IMR-90 (cell line): ENCODE measurements around the gene IL12RB1. TPM values are rescaled to one million over a fixed set of nuclear protein-coding genes. Genes with fewer than 3 reads are reported as not detected.

ENCODE experiments used
- ATAC-seq: fragments of 200-7000 bp; cut with Tn5 transposase; 2 replicates; pipeline ENCODE4 v1.9.1; 2020; ENCODE audit warnings: low read depth, mild to moderate bottlenecking, moderate library complexity
- BruUV-seq: library from RNA; stranded (reverse); fragments of 400-500 nt; replicated peaks from 2 replicates; lab custom pipeline; 2021; lab: Mats Ljungman, UMichigan
- CTCF ChIA-PET: fragments of 300-600 bp; formaldehyde crosslinking; extraction: SDS; loops from one replicate; lab custom pipeline; 2021; ENCODE audit warnings: antibody characterized with exemption; lab: Yijun Ruan, JAX
- POLR2A ChIA-PET: fragments of 300-600 bp; sonication (Branson Sonifier 250); formaldehyde crosslinking; loops from one replicate; lab custom pipeline; 2022; ENCODE audit warnings: antibody characterized with exemption; ENCODE audit not compliant: unreplicated experiment; lab: Charles Lee
- DNase-seq: peaks from one replicate; pipeline ENCODE4 v3.0.0; 2013
- H2AFZ ChIP-seq: replicated peaks from 2 replicates; pipeline ENCODE3; 2013; ENCODE audit warnings: low read length, mild to moderate bottlenecking; ENCODE audit not compliant: poor library complexity
- H2AK5ac ChIP-seq: 2 replicates; pipeline ENCODE4 v1.6.1; 2013; ENCODE audit warnings: low read depth, low read length, inconsistent platforms
- H2AK9ac ChIP-seq: replicated peaks from 2 replicates; pipeline ENCODE3; 2013; ENCODE audit warnings: mild to moderate bottlenecking, low read depth, low read length, moderate library complexity; ENCODE audit not compliant: poor library complexity
- H2BK120ac ChIP-seq: 2 replicates; pipeline ENCODE4 v1.6.1; 2013; ENCODE audit warnings: low read depth, low read length, inconsistent platforms
- H2BK15ac ChIP-seq: 3 replicates; pipeline ENCODE4 v1.6.1; 2013; ENCODE audit warnings: low read depth, low read length, inconsistent platforms
- H2BK20ac ChIP-seq: 2 replicates; pipeline ENCODE4 v1.6.1; 2013; ENCODE audit warnings: low read depth, mild to moderate bottlenecking, inconsistent platforms, low read length, moderate library complexity
- H2BK5ac ChIP-seq: 2 replicates; pipeline ENCODE4 v1.6.1; 2013; ENCODE audit warnings: mild to moderate bottlenecking, low read depth, low read length, inconsistent platforms; ENCODE audit not compliant: poor library complexity, severe bottlenecking
- H3K14ac ChIP-seq: replicated peaks from 2 replicates; pipeline ENCODE4 v1.6.1; 2013; ENCODE audit warnings: low read depth, low read length, inconsistent platforms
- H3K18ac ChIP-seq: 2 replicates; pipeline ENCODE4 v1.6.1; 2013; ENCODE audit warnings: low read depth, low read length, control low read depth
- H3K23ac ChIP-seq: 2 replicates; pipeline ENCODE4 v1.6.1; 2013; ENCODE audit warnings: low read depth, low read length, inconsistent platforms
- H3K27ac ChIP-seq: 2 replicates; pipeline ENCODE4 v1.5.1; 2013; ENCODE audit warnings: mild to moderate bottlenecking, control low read depth, low read length; ENCODE audit not compliant: insufficient read depth
- H3K27me3 ChIP-seq: 2 replicates; pipeline ENCODE4 v1.6.1; 2013; ENCODE audit warnings: low read length; ENCODE audit not compliant: control insufficient read depth, insufficient read depth
- H3K36me3 ChIP-seq: 2 replicates; pipeline ENCODE4 v1.6.1; 2013; ENCODE audit warnings: low read length, mixed read lengths; ENCODE audit not compliant: control insufficient read depth, insufficient read depth
- H3K4ac ChIP-seq: 2 replicates; pipeline ENCODE4 v1.6.1; 2013; ENCODE audit warnings: low read depth, low read length, inconsistent platforms
- H3K4me1 ChIP-seq: 2 replicates; pipeline ENCODE4 v1.6.1; 2013; ENCODE audit warnings: low read length, mixed read lengths; ENCODE audit not compliant: control insufficient read depth, insufficient read depth
- H3K4me2 ChIP-seq: 2 replicates; pipeline ENCODE4 v1.6.1; 2013; ENCODE audit warnings: low read depth, mild to moderate bottlenecking, control low read depth, low read length, moderate library complexity
- H3K4me3 ChIP-seq: 2 replicates; pipeline ENCODE4 v1.5.1; 2013; ENCODE audit warnings: low read depth, mild to moderate bottlenecking, control low read depth, low read length, moderate library complexity; ENCODE audit not compliant: insufficient read depth
- H3K56ac ChIP-seq: 2 replicates; pipeline ENCODE4 v1.6.1; 2013; ENCODE audit warnings: low read length, inconsistent platforms; ENCODE audit not compliant: insufficient read depth; ENCODE audit errors: extremely low read depth
- H3K79me1 ChIP-seq, 2 experiments: 2 replicates each; pipeline ENCODE4 v1.6.1; 2013; ENCODE audit warnings: low read length in 2 of 2, inconsistent platforms in 1 of 2, low read depth in 1 of 2
- H3K9ac ChIP-seq: 2 replicates; pipeline ENCODE4 v1.6.1; 2013; ENCODE audit warnings: low read depth, low read length, control low read depth
- H3K9me1 ChIP-seq: 2 replicates; pipeline ENCODE4 v1.6.1; 2013; ENCODE audit warnings: low read length, inconsistent platforms; ENCODE audit not compliant: insufficient read depth
- H3K9me3 ChIP-seq: 2 replicates; pipeline ENCODE4 v1.6.1; 2013; ENCODE audit warnings: low read length; ENCODE audit not compliant: control insufficient read depth, insufficient read depth
- H4K20me1 ChIP-seq: 2 replicates; pipeline ENCODE4 v1.6.1; 2013; ENCODE audit warnings: low read length, inconsistent platforms; ENCODE audit not compliant: insufficient read depth
- H4K5ac ChIP-seq: 2 replicates; pipeline ENCODE4 v1.6.1; 2013; ENCODE audit warnings: mild to moderate bottlenecking, low read depth, low read length, control low read depth
- H4K8ac ChIP-seq, 2 experiments: 2 replicates each; pipeline ENCODE4 v1.6.1; 2013; ENCODE audit warnings: low read depth in 2 of 2, low read length in 2 of 2, control low read depth in 1 of 2, inconsistent platforms in 1 of 2
- H4K91ac ChIP-seq: 2 replicates; pipeline ENCODE4 v1.6.1; 2013; ENCODE audit warnings: low read depth, low read length, inconsistent platforms; ENCODE audit not compliant: insufficient read depth
- BHLHE40 ChIP-seq: fragments of 150-350 bp; IDR thresholded peaks from 2 replicates; pipeline ENCODE4 v1.6.1; 2016; ENCODE audit warnings: mild to moderate bottlenecking, low read depth, low read length
- CEBPB ChIP-seq: IDR thresholded peaks from 2 replicates; pipeline ENCODE4 v1.6.1; 2012; ENCODE audit warnings: low read depth, low read length, improper control_type of control experiment
- CHD1 ChIP-seq: IDR thresholded peaks from 2 replicates; pipeline ENCODE4 v1.6.1; 2012; ENCODE audit warnings: low read depth, low read length, improper control_type of control experiment
- FOS ChIP-seq: fragments of 150-350 bp; IDR thresholded peaks from 2 replicates; pipeline ENCODE4 v1.6.1; 2016; ENCODE audit warnings: low read depth, low read length
- MAFK ChIP-seq: IDR thresholded peaks from 2 replicates; pipeline ENCODE4 v1.6.1; 2012; ENCODE audit warnings: low read depth, low read length, improper control_type of control experiment
- MAZ ChIP-seq: IDR thresholded peaks from 2 replicates; pipeline ENCODE4 v1.6.1; 2012; ENCODE audit warnings: low read depth, mild to moderate bottlenecking, low read length, improper control_type of control experiment, moderate library complexity, borderline replicate concordance
- MXI1 ChIP-seq: IDR thresholded peaks from 2 replicates; pipeline ENCODE4 v1.6.1; 2012; ENCODE audit warnings: low read depth, mild to moderate bottlenecking, low read length, moderate library complexity, borderline replicate concordance
- NFE2L2 ChIP-seq: fragments of 150-350 bp; IDR thresholded peaks from 2 replicates; pipeline ENCODE4 v1.6.1; 2016; ENCODE audit warnings: low read depth, mild to moderate bottlenecking, low read length
- POLR2A ChIP-seq: IDR thresholded peaks from 2 replicates; pipeline ENCODE4 v1.6.1; 2012; ENCODE audit warnings: mild to moderate bottlenecking, low read depth, low read length
- RAD21 ChIP-seq: IDR thresholded peaks from 2 replicates; pipeline ENCODE4 v1.6.1; 2012; ENCODE audit warnings: low read length, improper control_type of control experiment
- RCOR1 ChIP-seq: IDR thresholded peaks from 2 replicates; pipeline ENCODE4 v1.6.1; 2012; ENCODE audit warnings: mild to moderate bottlenecking, low read length, improper control_type of control experiment; ENCODE audit not compliant: insufficient replicate concordance
- RFX5 ChIP-seq: IDR thresholded peaks from 2 replicates; pipeline ENCODE4 v1.8.0; 2012; ENCODE audit warnings: low read depth, mild to moderate bottlenecking, low read length, moderate library complexity
- SMC3 ChIP-seq: fragments of 150-350 bp; IDR thresholded peaks from 2 replicates; pipeline ENCODE4 v1.6.1; 2016; ENCODE audit warnings: low read depth, mild to moderate bottlenecking, antibody characterized with exemption, low read length, moderate library complexity
- WGBS, 2 experiments: methylation state at CpG; one replicate each; pipeline versions ENCODE4 v1.1.5 to v1.1.7; 2013; ENCODE audit warnings: missing lambda C conversion rate in 2 of 2; ENCODE audit not compliant: insufficient read length in 1 of 2; ENCODE audit errors: extremely low coverage in 2 of 2; 5-methylcytosine and 5-hydroxymethylcytosine counted together
- dilution Hi-C: fragments of 300-500 bp; cut with HindIII; formaldehyde crosslinking; loops from one replicate; pipeline ENCODE4 v1.14.3; 2018; ENCODE audit warnings: low sequenced_read_pairs; ENCODE audit not compliant: unreplicated experiment
- in situ Hi-C: fragments of 300-500 bp; cut with MboI; formaldehyde crosslinking; loops from 3 replicates; pipeline ENCODE4 v1.14.3; 2019; ENCODE audit warnings: low sequenced_read_pairs, inconsistent platforms, mixed read lengths
- intact Hi-C: fragments of 100-400 bp; cut with micrococcal nuclease; formaldehyde crosslinking; loops from 2 replicates; pipeline ENCODE4 v1.10.0; 2022
- polyA plus RNA-seq, 3 experiments: library from polyadenylated mRNA; depleted of rRNA; stranded (reverse); fragments of >200 nt; gene quantifications; 2 replicates each; pipeline ENCODE4 v1.2.3, GENCODE V29; 2012; ENCODE audit warnings: low replicate concordance in 1 of 3
- total RNA-seq: library from RNA; depleted of rRNA; stranded (reverse); fragments of >200 nt; gene quantifications from 2 replicates; pipeline ENCODE4 v1.2.3, GENCODE V29; 2012
- TF ChIP-seq, protein P1 (sequence below): fragments of 150-350 bp; IDR thresholded peaks from 2 replicates; pipeline ENCODE4 v1.6.1; 2016; ENCODE audit warnings: low read depth, mild to moderate bottlenecking, low read length, moderate library complexity, borderline replicate concordance
- TF ChIP-seq, protein P2 (sequence below): conservative IDR thresholded peaks from 2 replicates; pipeline ENCODE4 v1.5.1; 2012; ENCODE audit warnings: mild to moderate bottlenecking, low read depth, low read length, improper control_type of control experiment
- TF ChIP-seq, protein P3 (sequence below): fragments of 150-350 bp; IDR thresholded peaks from 2 replicates; pipeline ENCODE4 v1.6.1; 2017; ENCODE audit warnings: mild to moderate bottlenecking, antibody characterized with exemption, low read length, low read depth

IL12RB1 gene
- total and polyA plus RNA-seq, 2 of the 4 experiments (the other 2 are of a cell fraction) = not detected

DNA sequence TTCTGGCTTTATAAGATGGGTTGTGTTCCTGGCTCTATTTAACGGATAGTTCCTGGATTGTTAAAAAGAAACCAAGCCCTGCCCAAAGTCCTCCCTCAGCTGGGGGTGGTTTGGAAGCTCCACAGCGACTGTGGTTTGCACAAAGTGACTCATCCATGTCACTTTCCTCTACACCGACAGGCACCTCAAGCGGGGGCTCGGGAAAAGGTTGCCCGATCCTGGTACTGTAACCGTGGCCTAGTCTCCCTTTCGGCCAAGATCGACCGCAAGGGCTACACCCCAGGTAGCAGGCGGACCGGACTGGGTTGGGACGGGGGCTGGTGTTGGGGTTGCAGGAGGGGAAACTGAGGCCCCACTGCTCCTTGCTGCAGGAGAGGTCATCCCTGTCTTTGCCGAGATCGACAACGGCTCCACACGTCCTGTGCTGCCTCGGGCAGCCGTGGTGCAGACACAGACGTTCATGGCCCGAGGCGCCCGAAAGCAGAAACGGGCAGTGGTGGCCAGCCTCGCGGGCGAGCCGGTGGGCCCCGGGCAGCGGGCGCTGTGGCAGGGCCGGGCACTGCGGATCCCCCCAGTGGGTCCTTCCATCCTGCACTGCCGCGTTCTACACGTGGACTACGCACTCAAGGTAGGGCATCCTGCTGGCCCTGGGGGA is 77.2 kb downstream of the IL12RB1 start:
- no peak overlapping the region for H3K14ac ChIP-seq
- no peak overlapping the region for H4K5ac ChIP-seq
- H2BK15ac ChIP-seq = no peak overlapping the region
- ChIA-PET CTCF (no interaction called here), POLR2A (no interaction called here)
- H2BK20ac ChIP-seq = no peak overlapping the region
- in situ Hi-C loops = no loop called here
- no peak overlapping the region for H3K9ac ChIP-seq
- BruUV-seq = no TSS peak
- H2BK120ac ChIP-seq = no peak overlapping the region
- H3K56ac ChIP-seq = no peak overlapping the region
- 92% methylated on average over 16 of the region's 37 CpGs; no CpG with 5 or more reads in 1 of the 2 experiments for WGBS, 2 experiments
- no peak overlapping the region for H4K91ac ChIP-seq
- no peak for TF ChIP-seq MAFK
- no peak for TF ChIP-seq CHD1
- TF ChIP-seq BHLHE40 = no peak
- no peak for TF ChIP-seq MAZ
- no peak for TF ChIP-seq SMC3
- no peak for TF ChIP-seq FOS
- TF ChIP-seq CEBPB = no peak
- no peak for TF ChIP-seq POLR2A
- TF ChIP-seq, protein P1, sequence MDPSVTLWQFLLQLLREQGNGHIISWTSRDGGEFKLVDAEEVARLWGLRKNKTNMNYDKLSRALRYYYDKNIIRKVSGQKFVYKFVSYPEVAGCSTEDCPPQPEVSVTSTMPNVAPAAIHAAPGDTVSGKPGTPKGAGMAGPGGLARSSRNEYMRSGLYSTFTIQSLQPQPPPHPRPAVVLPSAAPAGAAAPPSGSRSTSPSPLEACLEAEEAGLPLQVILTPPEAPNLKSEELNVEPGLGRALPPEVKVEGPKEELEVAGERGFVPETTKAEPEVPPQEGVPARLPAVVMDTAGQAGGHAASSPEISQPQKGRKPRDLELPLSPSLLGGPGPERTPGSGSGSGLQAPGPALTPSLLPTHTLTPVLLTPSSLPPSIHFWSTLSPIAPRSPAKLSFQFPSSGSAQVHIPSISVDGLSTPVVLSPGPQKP = no peak
- TF ChIP-seq RFX5 = no peak
- TF ChIP-seq NFE2L2 = no peak
- TF ChIP-seq RCOR1 = no peak
- no peak for TF ChIP-seq MXI1
- TF ChIP-seq, protein P2, sequence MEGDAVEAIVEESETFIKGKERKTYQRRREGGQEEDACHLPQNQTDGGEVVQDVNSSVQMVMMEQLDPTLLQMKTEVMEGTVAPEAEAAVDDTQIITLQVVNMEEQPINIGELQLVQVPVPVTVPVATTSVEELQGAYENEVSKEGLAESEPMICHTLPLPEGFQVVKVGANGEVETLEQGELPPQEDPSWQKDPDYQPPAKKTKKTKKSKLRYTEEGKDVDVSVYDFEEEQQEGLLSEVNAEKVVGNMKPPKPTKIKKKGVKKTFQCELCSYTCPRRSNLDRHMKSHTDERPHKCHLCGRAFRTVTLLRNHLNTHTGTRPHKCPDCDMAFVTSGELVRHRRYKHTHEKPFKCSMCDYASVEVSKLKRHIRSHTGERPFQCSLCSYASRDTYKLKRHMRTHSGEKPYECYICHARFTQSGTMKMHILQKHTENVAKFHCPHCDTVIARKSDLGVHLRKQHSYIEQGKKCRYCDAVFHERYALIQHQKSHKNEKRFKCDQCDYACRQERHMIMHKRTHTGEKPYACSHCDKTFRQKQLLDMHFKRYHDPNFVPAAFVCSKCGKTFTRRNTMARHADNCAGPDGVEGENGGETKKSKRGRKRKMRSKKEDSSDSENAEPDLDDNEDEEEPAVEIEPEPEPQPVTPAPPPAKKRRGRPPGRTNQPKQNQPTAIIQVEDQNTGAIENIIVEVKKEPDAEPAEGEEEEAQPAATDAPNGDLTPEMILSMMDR = no peak
- TF ChIP-seq, protein P3, sequence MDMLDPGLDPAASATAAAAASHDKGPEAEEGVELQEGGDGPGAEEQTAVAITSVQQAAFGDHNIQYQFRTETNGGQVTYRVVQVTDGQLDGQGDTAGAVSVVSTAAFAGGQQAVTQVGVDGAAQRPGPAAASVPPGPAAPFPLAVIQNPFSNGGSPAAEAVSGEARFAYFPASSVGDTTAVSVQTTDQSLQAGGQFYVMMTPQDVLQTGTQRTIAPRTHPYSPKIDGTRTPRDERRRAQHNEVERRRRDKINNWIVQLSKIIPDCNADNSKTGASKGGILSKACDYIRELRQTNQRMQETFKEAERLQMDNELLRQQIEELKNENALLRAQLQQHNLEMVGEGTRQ = no peak
- TF ChIP-seq RAD21 = no peak
- H2AK5ac ChIP-seq = no peak overlapping the region
- intact Hi-C loops = loop anchor here (5.0 to 10.0 kb wide), 2 partner anchors 145 to 163 kb away; partner anchors contain the start of genes IFI30 and PIK3R2
- H3K4me2 ChIP-seq = no peak overlapping the region
- no peak overlapping the region for H2BK5ac ChIP-seq
- H3K4me3 ChIP-seq = no peak overlapping the region
- ATAC-seq = no peak
- H3K18ac ChIP-seq = no peak overlapping the region
- peaks cover 12% of the 10 kb centered on the region for H3K9me1 ChIP-seq
- no peak overlapping the region for H3K27ac ChIP-seq
- H3K27me3 ChIP-seq = no peaks in the 10 kb centered on the region
- H4K20me1 ChIP-seq = peaks cover 5% of the 10 kb centered on the region; the same call in 1 of the 2 replicates
- peaks cover 0 to 13% of the 10 kb centered on the region in 2 experiments; a peak in 3 of 4 replicates for H3K79me1 ChIP-seq
- H4K8ac ChIP-seq = no peak overlapping the region
- peak; percentile 17 for DNase-seq
- H3K4ac ChIP-seq = no peak overlapping the region
- peak overlapping the region; percentile 42; the same call in 1 of the 2 replicates for H3K23ac ChIP-seq
- peaks cover 8% of the 10 kb centered on the region for H3K4me1 ChIP-seq
- H3K36me3 ChIP-seq = peaks cover 26% of the 10 kb centered on the region
- no peaks in the 10 kb centered on the region for H3K9me3 ChIP-seq
- no peak overlapping the region for H2AFZ ChIP-seq
- H2AK9ac ChIP-seq = no peak overlapping the region
- dilution Hi-C loops = no loop called here
